Lower leg skin (tissue), 4 donors: ENCODE data around the gene LGI4. TPM values are rescaled to one million over a fixed set of nuclear protein-coding genes. Genes with fewer than 3 reads are reported as not detected.

Experiments used
- DNase-seq, 2 donors: peaks; one replicate each; pipeline ENCODE4 v3.0.0-alpha.2; 2019; ENCODE audit warnings: low spot score in 2 of 2
- H3K4me3 ChIP-seq: fragments of 200-600 bp; sonication (generic); 2 replicates; pipeline ENCODE4 v1.5.1; 2017; ENCODE audit warnings: mild to moderate bottlenecking, low read depth; ENCODE audit not compliant: poor library complexity, severe bottlenecking
- POLR2A ChIP-seq, 2 donors: fragments of 450-650 bp; IDR thresholded peaks; one replicate each; pipeline ENCODE4 v1.6.1; 2016 to 2017; ENCODE audit warnings: antibody characterized with exemption in 2 of 2, mild to moderate bottlenecking in 1 of 2, moderate library complexity in 1 of 2
- WGBS, 2 donors: methylation state at CpG; one replicate each; pipeline ENCODE4 v1.1.5; 2018; 5-methylcytosine and 5-hydroxymethylcytosine counted together
- intact Hi-C: fragments of 100-400 bp; cut with DNase I; formaldehyde crosslinking; loops from one replicate; pipeline ENCODE4 v1.15.0; 2023; ENCODE audit warnings: low total_unique reads
- total RNA-seq, 4 donors: library from RNA; depleted of rRNA; stranded (reverse); fragments of >200 nt; gene quantifications; one replicate each; pipeline ENCODE4 v1.1.0, GENCODE V29; 2016
- TF ChIP-seq, protein P1 (sequence below), 3 donors: fragments of 450-650 bp; IDR thresholded peaks; one replicate each; pipeline ENCODE4 v1.5.1; 2016; ENCODE audit warnings: antibody characterized with exemption in 3 of 3, mild to moderate bottlenecking in 3 of 3, moderate library complexity in 2 of 3

The LGI4 gene
- total RNA-seq, 4 donors from 2014 or later = 4.3 to 19.4 (median 8.9) TPM

DNA sequence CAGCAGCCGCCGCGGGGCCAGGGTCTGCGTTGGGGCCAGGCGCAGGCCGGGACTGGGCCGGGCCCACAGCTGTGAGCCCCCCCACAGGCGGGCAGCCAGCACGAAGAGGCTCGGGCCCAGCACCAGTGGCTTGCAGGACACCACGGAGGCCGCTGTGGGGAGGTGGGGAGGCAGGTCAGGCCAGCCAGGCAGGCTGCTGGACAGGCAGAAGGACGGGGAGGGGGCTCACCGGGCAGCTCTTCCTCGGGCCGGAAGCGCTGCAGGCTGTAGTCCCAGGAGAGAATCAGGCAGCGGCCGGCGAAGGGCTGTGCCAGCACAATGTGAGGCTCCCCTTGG is 8.3 kb downstream of the LGI4 start:
- 63 to 66% methylated on average over 13 to 17 of the region's 20 CpGs for WGBS, 2 donors
- no peak for DNase-seq
- intact Hi-C loops = no loop called here
- TF ChIP-seq, protein P1, sequence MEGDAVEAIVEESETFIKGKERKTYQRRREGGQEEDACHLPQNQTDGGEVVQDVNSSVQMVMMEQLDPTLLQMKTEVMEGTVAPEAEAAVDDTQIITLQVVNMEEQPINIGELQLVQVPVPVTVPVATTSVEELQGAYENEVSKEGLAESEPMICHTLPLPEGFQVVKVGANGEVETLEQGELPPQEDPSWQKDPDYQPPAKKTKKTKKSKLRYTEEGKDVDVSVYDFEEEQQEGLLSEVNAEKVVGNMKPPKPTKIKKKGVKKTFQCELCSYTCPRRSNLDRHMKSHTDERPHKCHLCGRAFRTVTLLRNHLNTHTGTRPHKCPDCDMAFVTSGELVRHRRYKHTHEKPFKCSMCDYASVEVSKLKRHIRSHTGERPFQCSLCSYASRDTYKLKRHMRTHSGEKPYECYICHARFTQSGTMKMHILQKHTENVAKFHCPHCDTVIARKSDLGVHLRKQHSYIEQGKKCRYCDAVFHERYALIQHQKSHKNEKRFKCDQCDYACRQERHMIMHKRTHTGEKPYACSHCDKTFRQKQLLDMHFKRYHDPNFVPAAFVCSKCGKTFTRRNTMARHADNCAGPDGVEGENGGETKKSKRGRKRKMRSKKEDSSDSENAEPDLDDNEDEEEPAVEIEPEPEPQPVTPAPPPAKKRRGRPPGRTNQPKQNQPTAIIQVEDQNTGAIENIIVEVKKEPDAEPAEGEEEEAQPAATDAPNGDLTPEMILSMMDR (IDR thresholded peaks at IDR 0.05) = no peak
- no peak for TF ChIP-seq POLR2A (IDR thresholded peaks at IDR 0.05)
- H3K4me3 ChIP-seq = no peak overlapping the region

DNA sequence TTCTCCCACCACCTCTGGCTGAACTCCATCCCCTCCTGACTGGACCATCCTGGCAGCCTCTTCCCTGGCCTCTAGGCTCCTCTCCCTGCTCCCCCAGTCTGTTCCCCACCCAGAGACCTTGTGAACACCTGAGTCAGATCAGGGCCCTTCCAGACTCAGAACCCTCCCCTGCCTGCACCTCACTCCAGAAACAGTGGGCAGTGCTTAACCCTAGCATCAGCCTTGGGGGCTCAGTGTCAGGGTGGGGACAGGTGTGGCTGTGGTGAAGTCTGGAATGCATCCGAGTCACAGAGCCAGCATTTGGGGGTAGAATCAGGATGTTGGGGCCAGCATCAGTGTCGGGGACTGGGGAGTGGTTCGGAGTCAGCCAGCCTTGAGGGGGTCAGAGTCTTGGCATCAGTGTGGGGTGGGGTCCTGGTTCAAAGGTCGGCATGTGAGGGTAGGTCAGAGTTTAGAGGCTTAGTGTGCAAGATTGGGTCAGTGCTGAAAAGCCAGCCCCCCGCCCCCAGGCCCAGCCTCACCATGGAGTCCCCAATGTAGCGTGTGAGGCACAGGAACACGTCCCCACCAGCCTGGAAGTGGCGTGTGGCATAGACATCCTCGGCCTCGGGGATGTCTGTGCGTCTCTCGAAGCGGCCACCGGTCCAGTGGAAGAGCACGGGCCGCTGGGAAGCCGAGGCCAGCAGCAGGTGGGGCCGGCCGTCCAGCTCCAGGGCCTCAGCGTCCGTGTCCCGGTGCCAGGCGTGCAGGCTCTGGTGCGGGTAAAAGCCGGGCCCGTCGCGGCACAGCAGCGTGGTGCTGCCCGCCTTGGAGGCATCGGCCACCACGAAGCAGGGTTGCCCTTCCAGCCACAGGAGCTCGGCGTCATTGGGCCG is 8.9 kb downstream of the LGI4 start:
- intact Hi-C loops = no loop called here
- WGBS, 2 donors = 68 to 82% methylated on average over 13 to 30 of the region's 35 CpGs
- TF ChIP-seq, protein P1 (IDR thresholded peaks at IDR 0.05) = no peak
- no peak for TF ChIP-seq POLR2A (IDR thresholded peaks at IDR 0.05)
- DNase-seq = no peak
- H3K4me3 ChIP-seq = no peak overlapping the region

DNA sequence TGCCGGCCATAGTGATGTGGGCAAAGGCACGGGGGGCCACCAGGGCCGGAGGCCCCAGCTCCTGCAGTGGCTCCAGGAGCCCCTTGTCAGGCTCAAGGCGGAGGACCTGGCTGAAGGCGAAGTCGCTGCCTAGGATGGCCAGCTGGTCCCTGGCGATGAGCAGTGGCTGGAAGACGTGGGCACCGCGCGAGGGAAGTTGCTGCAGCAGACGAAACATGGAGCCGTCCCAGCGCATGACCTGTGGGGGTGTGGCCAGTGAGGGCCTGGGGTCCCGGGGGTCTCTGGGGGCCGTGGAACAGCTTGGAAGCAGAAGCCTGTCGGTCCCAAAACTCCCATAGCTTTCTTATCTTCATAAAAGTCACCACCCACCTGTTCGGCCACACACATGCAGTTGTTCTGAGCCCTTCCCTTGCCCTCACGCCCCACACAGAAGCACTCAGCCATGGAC is 9.6 kb downstream of the LGI4 start:
- TF ChIP-seq POLR2A (IDR thresholded peaks at IDR 0.05) = no peak
- TF ChIP-seq, protein P1 (IDR thresholded peaks at IDR 0.05) = no peak
- H3K4me3 ChIP-seq = no peak overlapping the region
- no peak for DNase-seq
- 62 to 74% methylated on average over 18 to 19 of the region's 19 CpGs for WGBS, 2 donors
- intact Hi-C loops = no loop called here

DNA sequence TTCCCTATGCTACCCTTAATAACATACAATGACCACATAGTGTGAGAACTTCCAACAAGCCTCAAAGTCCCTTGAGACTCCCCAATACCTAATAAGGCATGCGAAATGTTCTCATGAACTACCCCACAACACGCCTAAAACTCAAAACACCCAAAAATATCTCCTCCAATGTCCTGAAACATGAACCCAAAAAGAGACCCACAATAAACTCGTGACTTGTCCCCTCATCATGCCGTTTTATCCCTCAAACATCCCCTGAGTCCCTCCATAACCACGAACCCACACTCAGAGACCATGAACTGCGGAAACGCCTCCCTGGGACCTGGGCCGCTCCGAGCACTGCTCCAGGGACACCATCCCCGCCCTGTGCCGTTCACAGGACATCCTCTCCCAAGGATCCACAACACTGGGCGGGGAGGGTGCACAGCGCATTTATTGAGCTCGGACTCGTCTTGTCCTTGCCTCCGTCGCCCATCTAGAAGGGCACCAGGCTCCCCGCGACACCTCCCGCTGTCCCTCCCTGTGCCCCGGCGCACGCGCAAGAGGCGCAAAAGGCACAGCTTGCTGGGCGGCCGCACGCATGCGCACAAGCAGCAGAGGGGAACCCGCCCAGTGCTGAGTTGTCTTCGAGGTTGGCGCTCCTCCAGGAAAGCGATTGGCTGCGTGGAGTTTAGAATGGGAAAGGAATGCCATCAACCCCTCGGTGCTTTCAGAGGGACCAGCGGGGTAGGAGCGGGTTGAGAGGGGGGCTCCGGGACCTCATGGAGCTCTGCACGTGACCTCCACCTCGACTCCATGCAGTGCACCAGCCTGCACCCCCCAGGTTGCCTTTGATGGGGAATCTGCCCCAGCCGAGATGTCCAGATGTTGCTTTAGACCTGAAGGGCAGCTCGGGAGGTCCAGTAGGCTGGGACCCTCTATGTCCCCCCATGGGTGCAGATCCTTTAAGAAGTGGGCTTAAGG is 10.5 kb downstream of the LGI4 start:
- TF ChIP-seq POLR2A (IDR thresholded peaks at IDR 0.05) = peak in 1 of 2 donors; percentile 19
- TF ChIP-seq, protein P1 (IDR thresholded peaks at IDR 0.05) = no peak
- 4 to 5% methylated on average over 27 to 38 of the region's 42 CpGs for WGBS, 2 donors
- peak; percentile 93 to 99 for DNase-seq
- intact Hi-C loops = no loop called here
- no peak overlapping the region for H3K4me3 ChIP-seq

DNA sequence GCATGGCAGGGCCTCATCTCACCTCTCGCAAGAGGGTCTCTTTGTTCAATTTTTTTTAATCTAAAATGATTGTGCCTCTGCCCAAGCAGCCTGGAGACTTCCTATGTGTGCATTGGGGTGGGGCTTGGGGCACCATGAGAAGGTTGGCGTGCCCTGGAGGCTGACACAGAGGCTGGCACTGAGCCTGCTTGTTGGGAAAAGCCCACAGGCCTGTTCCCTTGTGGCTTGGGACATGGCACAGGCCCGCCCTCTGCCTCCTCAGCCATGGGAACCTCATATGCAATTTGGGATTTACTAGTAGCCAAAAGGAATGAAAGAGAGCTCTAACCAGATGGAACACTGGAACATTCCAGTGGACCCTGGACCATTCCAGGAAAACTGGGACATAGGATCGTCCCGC is 11.3 kb downstream of the LGI4 start:
- intact Hi-C loops = no loop called here
- peak; percentile 80 to 94 for DNase-seq
- 25 to 42% methylated on average over 3 to 5 of the region's 5 CpGs for WGBS, 2 donors
- no peak overlapping the region for H3K4me3 ChIP-seq
- no peak for TF ChIP-seq POLR2A (IDR thresholded peaks at IDR 0.05)
- TF ChIP-seq, protein P1 (IDR thresholded peaks at IDR 0.05) = no peak
